Uterus (tissue), 2 donors: Measurements from ENCODE around the gene CACNB4.

Experiments used
- CTCF ChIP-seq, 4 experiments: fragments of 200-600 bp in 2 of 4; fragments of 450-650 bp in 2 of 4; sonication (generic) in 2 of 4; IDR thresholded peaks; one replicate each; pipeline ENCODE4 v1.5.1; 2016 to 2019; ENCODE audit warnings: antibody characterized with exemption in 4 of 4, mild to moderate bottlenecking in 2 of 4, moderate library complexity in 1 of 4
- POLR2A ChIP-seq, 2 donors: fragments of 450-650 bp; IDR thresholded peaks; one replicate each; pipeline ENCODE4 v1.6.1; 2016; ENCODE audit warnings: antibody characterized with exemption in 2 of 2, mild to moderate bottlenecking in 1 of 2, moderate library complexity in 1 of 2

- TF ChIP-seq CTCF (IDR thresholded peaks at IDR 0.05) (peak in 3 of 4 experiments; percentile 33 to 39 (median 39)), POLR2A (IDR thresholded peaks at IDR 0.05) (no peak)
These were observed 99.8 kb downstream of the CACNB4 start for GRCh38 chr2:151999053-151999452.
